DMS 273 (cell line): Measurements from ENCODE around the gene KIAA1328.
A peak's percentile ranks its signal among the peaks of the same experiment; 100 is the strongest.

ENCODE experiments used
- DNase-seq: peaks from one replicate; lab custom pipeline; 2025; ENCODE audit not compliant: unreplicated experiment; lab: John Stamatoyannopoulos, UW

Gene KIAA1328

GRCh38 chr18:36947820-36948348 lies 119.0 kb downstream of the KIAA1328 start:
- no peak for DNase-seq

DNA sequence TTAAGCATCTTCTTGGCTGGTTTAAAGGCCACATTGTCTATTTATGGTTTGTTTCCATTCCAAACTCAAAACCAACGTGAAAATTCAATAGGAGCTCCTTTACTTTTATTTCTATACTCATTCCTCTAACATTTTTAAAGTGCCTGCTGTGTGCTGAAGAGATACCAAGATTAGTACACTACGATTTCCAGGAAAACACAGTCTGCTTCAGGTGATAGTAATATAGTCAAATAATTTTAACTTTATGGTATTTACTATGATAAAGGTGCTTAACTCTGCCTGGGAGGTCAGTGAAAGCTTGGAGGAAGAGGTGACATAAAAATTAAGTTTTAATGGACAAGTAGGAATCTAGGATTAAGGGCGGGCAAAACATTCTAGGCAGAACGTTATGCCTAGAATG lies 121.4 kb downstream of the KIAA1328 start:
- DNase-seq: no peak

GRCh38 chr18:36950960-36951359 lies 122.0 kb downstream of the KIAA1328 start:
- DNase-seq: no peak

GRCh38 chr18:36953047-36953446 lies 124.1 kb downstream of the KIAA1328 start:
- no peak for DNase-seq

- no peak for DNase-seq
These were observed 131.1 kb downstream of the KIAA1328 start for GRCh38 chr18:36960038-36960437.

DNA sequence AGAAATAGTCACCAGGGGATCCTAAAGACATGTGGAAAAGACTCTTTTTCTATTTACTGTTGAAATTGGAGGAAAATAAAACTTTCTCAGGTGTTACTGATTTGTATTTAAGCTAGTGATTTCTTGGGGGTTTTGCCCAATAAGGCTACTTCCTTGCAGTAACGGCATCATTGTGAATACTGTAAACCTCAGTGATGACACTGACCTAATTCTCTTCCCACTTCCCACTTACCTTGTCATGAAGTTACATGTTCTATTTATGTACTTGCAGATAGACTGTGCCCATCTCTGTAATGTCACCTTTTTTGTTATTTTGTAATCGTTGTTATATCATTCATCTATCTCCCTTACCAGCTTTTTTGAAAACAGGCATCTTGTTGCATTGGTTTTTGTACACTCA lies 134.5 kb downstream of the KIAA1328 start:
- no peak for DNase-seq

DNA sequence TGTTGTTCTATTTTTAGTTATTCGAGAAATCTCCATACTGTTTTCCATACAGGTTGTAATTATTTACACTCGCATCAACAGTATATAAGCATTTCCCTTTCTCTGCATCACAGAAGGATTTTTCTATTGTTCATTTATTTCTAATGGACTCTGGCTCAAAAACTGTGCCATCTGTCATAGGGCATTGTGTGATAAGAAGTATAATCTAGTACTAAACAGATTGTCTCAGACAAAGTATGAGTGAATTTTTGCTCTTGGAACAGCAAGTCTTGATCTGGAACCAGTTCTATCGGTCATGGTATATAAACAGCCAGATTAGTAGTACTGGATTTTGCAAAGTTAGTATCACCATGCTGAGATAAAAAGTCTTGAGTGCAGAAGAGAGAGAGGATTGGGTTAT lies 145.8 kb downstream of the KIAA1328 start:
- DNase-seq: peak; percentile 2

DNA sequence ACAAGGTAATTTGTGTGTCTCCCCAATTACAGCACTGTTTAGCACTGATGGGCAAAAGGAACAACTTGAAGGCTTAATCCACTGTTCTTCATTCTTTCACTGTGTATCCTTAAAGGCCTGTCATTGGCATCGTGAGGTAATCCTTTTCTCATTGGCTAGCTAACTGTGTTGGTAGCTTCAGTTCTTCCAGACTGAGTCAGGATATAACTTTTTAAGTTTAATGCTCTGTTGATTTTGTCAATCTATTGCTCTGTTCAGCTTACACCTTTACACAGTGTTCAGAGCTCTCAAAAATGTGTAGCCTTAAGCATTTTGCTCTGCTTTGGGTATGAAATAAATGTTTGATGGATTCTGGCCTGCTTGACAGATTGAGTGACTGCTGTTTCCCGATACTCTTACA lies 148.2 kb downstream of the KIAA1328 start:
- DNase-seq: no peak

GRCh38 chr18:36993068-36993467 lies 164.1 kb downstream of the KIAA1328 start:
- no peak for DNase-seq

- peak; percentile 57 for DNase-seq
These were observed 177.8 kb downstream of the KIAA1328 start for GRCh38 chr18:37006742-37007141.

GRCh38 chr18:37012452-37012851 lies 183.5 kb downstream of the KIAA1328 start:
- no peak for DNase-seq

GRCh38 chr18:37019157-37019827 lies 190.4 kb downstream of the KIAA1328 start:
- peak; percentile 80 for DNase-seq

DNA sequence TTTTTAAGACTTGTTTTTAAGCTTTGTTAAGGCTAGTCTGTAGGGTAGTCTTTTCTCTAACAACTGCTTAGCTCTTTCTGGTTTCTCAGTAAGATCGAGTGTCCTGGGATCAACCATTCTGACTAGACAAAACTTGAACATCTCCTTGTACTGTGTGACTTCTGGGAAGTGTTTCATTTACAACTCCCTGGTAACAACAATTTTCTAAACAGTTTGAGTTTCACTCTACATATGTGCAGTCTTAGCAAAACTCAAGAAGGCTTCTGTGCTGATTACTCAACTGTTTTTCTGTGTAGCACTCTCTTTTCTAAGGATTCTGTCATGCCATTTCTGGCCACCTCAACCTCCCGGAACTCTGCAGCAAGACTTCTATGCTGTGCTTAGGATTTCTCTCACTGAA lies 204.5 kb downstream of the KIAA1328 start:
- DNase-seq: no peak

DNA sequence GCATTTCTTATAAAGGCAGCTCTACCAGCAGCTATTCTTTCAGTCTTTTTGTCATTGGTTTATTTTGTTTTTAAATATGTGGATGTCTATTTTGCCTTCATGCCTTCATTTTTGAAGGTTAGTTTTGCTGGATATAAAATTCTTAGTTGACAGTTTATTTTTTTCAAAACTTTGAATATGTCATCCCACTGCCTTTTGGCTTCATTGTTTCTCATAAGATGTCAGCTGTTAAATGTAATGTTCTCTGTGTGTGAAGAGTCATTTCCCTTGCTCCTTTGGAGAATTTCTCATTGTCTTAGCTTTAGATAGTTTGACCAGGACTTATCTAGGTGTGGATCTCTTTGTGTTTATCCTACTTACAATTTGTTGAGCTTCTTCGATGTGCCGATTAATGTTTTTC lies 213.5 kb downstream of the KIAA1328 start:
- DNase-seq: peak; percentile 5

GRCh38 chr18:37055137-37055802 lies 226.3 kb downstream of the KIAA1328 start:
- peak; percentile 85 for DNase-seq

DNA sequence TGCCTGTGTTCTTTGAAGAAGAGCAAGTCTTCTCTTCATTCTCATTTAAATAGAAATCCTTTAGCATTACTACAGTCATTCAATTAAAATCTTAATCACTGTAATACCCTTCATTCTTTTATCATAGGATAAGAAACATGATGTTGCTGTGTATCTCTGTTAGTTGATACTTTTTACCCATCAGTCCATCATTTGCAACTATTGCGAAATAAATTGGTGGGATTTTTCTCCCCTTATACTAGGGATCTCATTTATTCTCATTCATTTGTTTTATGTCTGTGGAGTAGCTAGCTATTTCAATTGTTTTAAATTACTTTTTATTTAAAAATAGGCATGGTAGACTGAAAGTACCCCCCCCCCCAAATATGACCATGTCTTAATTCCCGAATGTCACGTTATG lies 235.3 kb downstream of the KIAA1328 start:
- no peak for DNase-seq

DNA sequence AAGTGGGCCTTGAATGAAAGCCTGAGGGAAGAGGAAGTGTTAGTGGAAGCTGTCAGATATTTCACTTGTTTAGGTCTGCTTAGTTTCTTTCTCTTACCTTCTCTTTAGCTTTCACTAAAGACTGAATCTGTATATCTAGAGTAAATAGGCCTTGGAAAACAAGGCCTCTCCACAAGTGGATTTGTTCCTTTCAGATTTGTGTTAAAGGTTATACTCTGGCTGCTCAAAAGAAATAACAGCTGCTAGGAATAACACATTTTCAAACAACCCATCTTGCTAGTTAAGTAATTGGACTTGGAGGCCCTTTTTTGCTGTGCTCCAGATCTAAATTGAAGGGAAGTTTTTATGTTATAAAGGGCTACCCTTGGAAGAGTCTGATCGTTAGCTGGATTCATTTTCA lies 236.3 kb downstream of the KIAA1328 start:
- no peak for DNase-seq

GRCh38 chr18:37084912-37085311 lies 256.0 kb downstream of the KIAA1328 start:
- no peak for DNase-seq

DNA sequence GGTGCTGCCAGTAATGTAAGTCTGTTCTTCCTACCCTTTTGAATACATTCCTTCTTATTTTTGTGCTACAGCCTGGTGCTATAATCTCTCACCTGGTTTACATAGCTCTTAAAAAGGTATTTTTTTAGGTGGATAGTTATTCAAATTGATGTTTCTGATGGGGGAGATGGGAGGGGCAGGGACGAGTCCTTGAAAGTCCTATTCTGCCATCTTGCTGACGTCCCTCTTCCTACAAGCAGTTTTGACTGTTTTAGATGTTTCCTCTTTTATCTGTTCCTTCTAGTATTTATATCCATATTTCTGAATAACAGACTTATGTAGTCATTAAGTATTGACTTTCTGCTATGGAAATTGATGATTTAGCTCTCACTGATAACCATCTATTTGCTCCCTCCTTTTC lies 256.4 kb downstream of the KIAA1328 start:
- no peak for DNase-seq

GRCh38 chr18:37107748-37108522 lies 279.0 kb downstream of the KIAA1328 start:
- no peak for DNase-seq

DNA sequence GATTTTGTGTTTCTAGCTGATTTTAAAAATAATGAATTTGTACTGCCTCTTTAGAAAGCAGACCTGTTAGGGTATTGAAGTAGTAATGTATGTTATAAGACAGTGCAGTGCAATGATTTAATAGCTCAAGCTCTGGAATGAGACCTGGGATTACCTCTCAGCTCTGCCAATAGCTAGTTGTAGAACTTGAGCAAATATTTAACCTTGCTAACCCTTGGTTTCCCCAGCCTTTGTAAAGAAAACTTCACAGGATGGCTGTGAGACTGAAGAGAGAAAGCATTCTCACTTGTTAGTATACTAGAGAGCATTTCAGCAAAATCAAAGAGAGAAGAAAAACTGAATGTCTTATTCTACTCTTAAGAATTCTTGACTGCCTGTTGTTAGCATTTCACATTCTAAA lies 293.9 kb downstream of the KIAA1328 start:
- no peak for DNase-seq

- no peak for DNase-seq
These were observed 295.6 kb downstream of the KIAA1328 start for GRCh38 chr18:37124516-37124915.
